ENCODE data around the gene TCOF1. TPM values are rescaled to one million over a fixed set of nuclear protein-coding genes. Genes with fewer than 3 reads are reported as not detected.

TCOF1 gene
- total and polyA plus RNA-seq, 2 of the 8 experiments (the other 6 are each of a cell fraction or from before 2014, with no cell fraction given) = 35.9 to 170 TPM

DNA sequence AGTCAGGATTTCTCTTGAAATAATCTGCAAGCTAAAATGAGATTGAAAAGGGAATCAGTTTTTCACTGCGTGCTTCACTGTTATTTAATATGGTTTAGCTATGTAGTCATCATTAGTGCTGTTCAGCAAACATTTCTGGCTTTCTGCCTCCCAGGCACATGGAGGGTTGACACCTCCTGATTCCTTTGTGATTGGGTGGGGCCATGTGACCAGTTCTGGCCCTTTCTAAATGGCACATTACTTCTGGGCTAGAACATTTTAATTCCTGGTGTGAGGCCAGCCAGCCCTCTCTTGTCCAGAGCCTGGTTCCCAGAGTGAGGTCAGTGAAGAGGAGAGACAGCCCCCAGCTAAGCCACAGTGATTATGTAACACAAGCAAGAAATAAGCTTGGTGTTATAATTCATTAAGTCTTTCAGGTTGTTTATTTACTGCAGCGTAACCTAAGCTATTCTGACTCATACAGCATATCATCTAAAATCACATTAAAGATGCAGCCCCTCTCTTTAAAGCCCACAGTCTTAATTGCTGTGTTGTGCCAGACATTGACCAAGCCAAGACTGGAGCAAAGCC, 37.4 kb upstream of the TCOF1 start:
- Histone ChIP-seq H4K91ac (replicated peaks; ENCODE audit: insufficient read length, low read length) (no peak overlapping the region), H3K4me1 (replicated peaks in 1 of 4; ENCODE audit: control insufficient read depth in 3 of 4, insufficient read depth in 4 of 4, low read length in 3 of 4) (peaks cover 0 to 6% (median 1%) of the 10 kb centered on the region in 4 experiments; a peak in 4 of 7 replicates), H3K23me2 (ENCODE audit: low read depth, low read length) (no peaks in the 10 kb centered on the region), H2BK120ac (replicated peaks; ENCODE audit: low read depth, low read length) (no peak overlapping the region), H2AK5ac (ENCODE audit: low read depth, low read length) (no peak overlapping the region), H4K20me1 (replicated peaks in 1 of 2; ENCODE audit: control insufficient read depth in 1 of 2, insufficient read depth in 2 of 2, low read length in 2 of 2) (no peaks in the 10 kb centered on the region), H3K79me1 (ENCODE audit: low read depth, low read length) (no peaks in the 10 kb centered on the region), H2BK15ac (ENCODE audit: low read length) (no peak overlapping the region), H3K18ac (ENCODE audit: extremely low read depth, low read length) (no peak overlapping the region), H3K4me2 (ENCODE audit: insufficient read depth in 1 of 2, low read depth in 2 of 2, low read length in 2 of 2) (no peak overlapping the region), H4K8ac (ENCODE audit: extremely low read depth, insufficient read depth, low read length) (no peak overlapping the region), H4K5ac (ENCODE audit: insufficient read length, low read depth, low read length) (no peak overlapping the region), H3K9ac (replicated peaks in 1 of 4; ENCODE audit: extremely low read depth in 1 of 4, low read depth in 3 of 4, low read length in 3 of 4) (no peak overlapping the region), H2BK5ac (ENCODE audit: low read depth, low read length) (no peak overlapping the region), H3K4me3 (ENCODE audit: extremely low read depth in 1 of 4, insufficient read depth in 2 of 4, low read depth in 3 of 4, low read length in 4 of 4) (no peak overlapping the region), H3K79me2 (ENCODE audit: control insufficient read depth in 1 of 2, insufficient read depth in 2 of 2, low read length in 2 of 2) (no peaks in the 10 kb centered on the region), H2BK12ac (ENCODE audit: low read depth, low read length) (no peak overlapping the region), H3K36me3 (ENCODE audit: control insufficient read depth in 2 of 4, insufficient read depth in 4 of 4, low read length in 3 of 4) (no peaks in the 10 kb centered on the region), H3K14ac (ENCODE audit: insufficient read length) (no peak overlapping the region), H2AFZ (ENCODE audit: low read length) (no peak overlapping the region), H3K27me3 (replicated peaks in 1 of 4; ENCODE audit: control insufficient read depth in 3 of 4, extremely low read depth in 1 of 4, insufficient read depth in 3 of 4, low read length in 3 of 4) (no peaks in the 10 kb centered on the region), H3K9me3 (ENCODE audit: insufficient read depth in 2 of 2, low read depth in 1 of 2, low read length in 1 of 2) (no peaks in the 10 kb centered on the region), H3K27ac (ENCODE audit: low read depth, low read length) (no peak overlapping the region), H3K23ac (ENCODE audit: insufficient read length) (no peak overlapping the region), H3K4ac (replicated peaks; ENCODE audit: insufficient read length, low read depth, low read length) (no peak overlapping the region), H3K56ac (replicated peaks; ENCODE audit: insufficient read length, low read depth, low read length) (no peak overlapping the region), H2BK20ac (ENCODE audit: low read length) (no peak overlapping the region)
- FAIRE-seq = no peak
- CTCF ChIA-PET (ENCODE audit: partially characterized antibody) = interaction anchor here (0.7 to 2.4 kb wide), 12 partner anchors 9 to 79 kb away, joined by 3 to 8 read pairs (median 4); partner anchors contain the start of gene ARSI
- 80% methylated on average over 2 of the region's 2 CpGs; no CpG with 5 or more reads in 1 of the 2 experiments for WGBS, 2 experiments (ENCODE audit: extremely low coverage in 1 of 2, insufficient coverage in 1 of 2, insufficient read length in 1 of 2, insufficient replicate concordance in 2 of 2, low coverage in 1 of 2, low lambda C conversion rate in 2 of 2, missing lambda C conversion rate in 1 of 2)
- no peak for DNase-seq (ENCODE audit: low read depth in 1 of 2, low spot score in 2 of 2)
- POLR2A ChIA-PET (ENCODE audit: partially characterized antibody) = interaction anchor here (0.9 to 3.1 kb wide), 2 partner anchors 10 to 17 kb away, joined by 3 to 11 read pairs; partner anchors contain the start of gene ARSI
- TF ChIP-seq TBP (IDR thresholded peaks at IDR 0.05; ENCODE audit: low read depth, low read length) (no peak), CHD2 (IDR thresholded peaks at IDR 0.05; ENCODE audit: low read length) (no peak), PHF8 (conservative IDR thresholded peaks at IDR 0.05; ENCODE audit: low read depth, low read length) (no peak), NRF1 (IDR thresholded peaks at IDR 0.05; ENCODE audit: low read depth, low read length) (no peak), MAFK (IDR thresholded peaks at IDR 0.05; ENCODE audit: low read depth, low read length) (no peak), SIX5 (IDR thresholded peaks at IDR 0.05; ENCODE audit: low read depth, low read length) (no peak), SUZ12 (IDR thresholded peaks at IDR 0.05; ENCODE audit: low read length) (no peak)
